Left ventricle myocardium superior (tissue), 1 donor: ENCODE measurements around the gene IFNW1. TPM values are rescaled to one million over a fixed set of nuclear protein-coding genes. Genes with fewer than 3 reads are reported as not detected.
A peak's percentile ranks its signal among the peaks of the same experiment; 100 is the strongest.
"Not testable (repeated sequence)": the region's sequence is repeated elsewhere in the genome, so short reads cannot be mapped to it uniquely, and the experiment has no call there.

ENCODE experiments used
- ATAC-seq: fragments of 200-7000 bp; cut with Tn5 transposase; one replicate; pipeline ENCODE4 v1.9.1; 2020; ENCODE audit warnings: mild to moderate bottlenecking, moderate library complexity
- DNase-seq: peaks from one replicate; pipeline ENCODE4 v3.0.0-alpha.2; 2020
- intact Hi-C: fragments of 100-400 bp; cut with micrococcal nuclease; formaldehyde crosslinking; loops from one replicate; pipeline ENCODE4 v1.11.0; 2022
- long read RNA-seq: library from polyadenylated mRNA; unstranded; transcript quantifications from one replicate; pipeline ENCODE4 v2.0.0, GENCODE V29; 2021
- total RNA-seq: library from RNA; stranded (reverse); fragmentation: NEBNext Ultra II Directional; extraction: Animal tissue kit (Norgen Biotek cat#: 25700); gene quantifications from one replicate; pipeline ENCODE4 v1.2.1, GENCODE V29; 2021
- donor health status: DM: no; HTN: yes; CAD: no; lungs with severe emphysema.

Gene IFNW1
- not detected for total RNA-seq
- long read RNA-seq: 0 reads

- intact Hi-C loops: no loop called here
- no peak for DNase-seq
- ATAC-seq: no peak
Observed at GRCh38 chr9:21141427-21141882, at the start of gene IFNW1. Gene IFNW1, minus strand, starts transcription at chr9:21141832. Its CDS starts 262 bp downstream, at chr9:21141570.

DNA sequence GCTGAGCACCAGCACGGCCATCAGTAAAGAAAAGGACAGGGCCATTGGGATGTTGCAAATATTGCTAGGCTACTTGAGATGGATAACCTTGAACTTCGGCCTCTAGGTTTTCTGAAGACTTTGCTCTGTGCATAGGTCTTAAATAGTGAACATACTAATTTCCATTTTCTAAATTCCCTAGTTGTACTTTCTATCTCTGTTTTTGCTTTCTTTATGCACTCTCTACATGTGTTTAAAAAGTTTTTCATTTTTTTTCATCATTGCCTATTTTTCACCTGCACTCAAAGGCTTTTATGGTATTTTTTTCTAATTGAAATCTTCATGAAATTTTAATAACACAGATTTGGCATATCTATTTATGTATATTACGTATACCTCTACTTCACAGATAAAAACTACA, 45.9 kb upstream of the IFNW1 start, which contains the start of gene IFNA4:
Gene IFNA4 (minus strand): TSS at position 101 of the 400 bp plus-strand sequence. CDS start 56 bp downstream, at position 45.
- ATAC-seq, DNase-seq, intact Hi-C loops: not testable (repeated sequence)

GRCh38 chr9:21182810-21183736, 41.4 kb upstream of the IFNW1 start:
- intact Hi-C loops, DNase-seq: not testable (repeated sequence)
- peak; percentile 40 for ATAC-seq

DNA sequence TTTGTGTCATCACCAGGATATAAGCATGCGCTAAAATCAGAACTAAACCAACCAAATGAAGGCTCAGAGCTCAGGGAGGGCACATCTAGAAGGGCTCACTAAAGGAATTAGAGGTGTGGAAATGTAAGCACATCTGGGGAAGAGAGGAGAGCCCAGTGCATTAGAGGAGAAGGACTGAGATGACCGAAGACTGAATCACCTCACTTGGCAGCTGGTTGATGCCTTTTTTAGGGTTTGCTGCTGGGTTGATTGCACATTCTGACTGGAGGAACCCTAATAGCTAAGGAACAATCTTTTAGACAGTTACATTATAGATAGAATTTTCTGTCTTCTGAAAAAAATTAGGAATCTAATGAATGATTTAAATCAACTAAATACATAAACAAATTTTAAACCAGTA, 33.0 kb upstream of the IFNW1 start:
- no peak for ATAC-seq
- DNase-seq: no peak
- intact Hi-C loops: no loop called here

DNA sequence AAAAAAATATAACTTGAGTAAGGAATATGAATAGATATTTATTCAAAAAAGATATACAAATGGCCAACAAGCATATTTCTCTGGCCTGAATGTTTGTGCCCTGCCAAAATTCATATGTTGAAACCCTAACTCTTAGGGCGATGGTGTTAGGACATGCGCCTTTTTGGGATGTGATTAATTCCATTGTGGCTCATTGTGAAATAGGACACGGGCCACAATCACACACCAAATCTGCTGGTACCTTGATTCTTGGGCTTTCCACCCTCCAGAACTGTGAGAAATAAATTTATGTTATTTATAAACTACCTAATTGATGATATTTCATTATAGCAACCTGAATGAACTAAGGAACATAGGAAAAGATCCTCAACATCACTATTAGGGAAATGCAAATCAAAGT, 30.5 kb upstream of the IFNW1 start:
- no peak for ATAC-seq
- intact Hi-C loops: no loop called here

GRCh38 chr9:21171351-21171750, 29.7 kb upstream of the IFNW1 start:
- no peak for DNase-seq
- no peak for ATAC-seq
- intact Hi-C loops: no loop called here

More for the DNA sequence above, 30.5 kb upstream of the IFNW1 start:
- DNase-seq: no peak

DNA sequence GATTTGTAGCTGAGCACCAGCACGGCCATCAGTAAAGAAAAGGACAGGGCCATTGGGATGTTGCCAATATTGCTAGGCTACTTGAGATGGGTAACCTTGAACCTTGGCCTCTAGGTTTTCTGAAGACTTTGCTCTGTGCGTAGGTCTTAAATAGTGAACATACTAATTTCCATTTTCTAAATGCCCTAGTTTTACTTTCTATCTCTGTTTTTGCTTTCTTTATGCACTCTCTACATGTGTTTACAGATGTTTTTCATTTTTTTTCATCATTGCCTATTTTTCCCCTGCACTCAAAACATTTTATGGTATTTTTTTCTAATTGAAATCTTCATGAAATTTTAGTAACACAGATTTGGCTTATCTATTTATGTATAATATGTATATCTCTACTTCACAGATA, 24.9 kb upstream of the IFNW1 start, which contains the start of gene IFNA21:
Gene IFNA21 (minus strand): TSS at position 101 of the 400 bp plus-strand sequence. CDS start 48 bp downstream, at position 53.
- ATAC-seq, DNase-seq, intact Hi-C loops: not testable (repeated sequence)

GRCh38 chr9:21165516-21165915, 23.9 kb upstream of the IFNW1 start:
- intact Hi-C loops: no loop called here
- no peak for ATAC-seq
- DNase-seq: no peak

- intact Hi-C loops: no loop called here
- no peak for DNase-seq
- no peak for ATAC-seq
Observed at GRCh38 chr9:21160178-21160577, 18.5 kb upstream of the IFNW1 start.

GRCh38 chr9:21155501-21155900, 13.9 kb upstream of the IFNW1 start:
- intact Hi-C loops: no loop called here
- ATAC-seq: no peak
- no peak for DNase-seq

DNA sequence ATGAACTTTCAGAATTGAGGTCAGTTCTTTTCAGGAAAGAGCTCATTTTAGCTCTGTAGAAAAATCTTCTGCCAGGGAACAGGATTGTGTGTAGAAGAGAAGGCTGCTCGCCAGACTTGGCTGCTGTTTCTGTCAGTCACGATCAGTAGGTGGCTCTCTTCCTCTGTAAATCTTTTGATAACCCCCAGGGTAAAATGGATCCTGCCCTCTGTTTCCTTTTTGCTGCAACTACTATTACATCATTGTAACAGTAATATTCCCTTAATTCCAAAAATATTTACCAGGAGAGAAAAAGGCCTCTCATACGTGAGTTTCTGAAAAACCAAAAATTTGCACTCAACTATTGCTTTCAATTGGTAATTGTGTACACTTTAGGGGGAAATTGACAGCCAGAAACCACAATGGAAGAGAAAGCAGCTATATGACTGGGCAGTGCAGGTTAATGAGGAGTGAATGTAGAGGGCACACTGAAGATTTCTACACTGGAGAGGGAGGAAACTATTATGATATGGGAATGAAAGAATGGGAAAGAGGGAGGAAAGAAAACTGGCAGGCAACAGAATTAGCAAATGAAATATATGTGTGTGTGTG, 12.5 kb upstream of the IFNW1 start:
- intact Hi-C loops: no loop called here
- no peak for DNase-seq
- peak; percentile 31 for ATAC-seq

GRCh38 chr9:21153336-21154017, 11.8 kb upstream of the IFNW1 start:
- DNase-seq (no peak), ATAC-seq (no peak)
- intact Hi-C loops: no loop called here

DNA sequence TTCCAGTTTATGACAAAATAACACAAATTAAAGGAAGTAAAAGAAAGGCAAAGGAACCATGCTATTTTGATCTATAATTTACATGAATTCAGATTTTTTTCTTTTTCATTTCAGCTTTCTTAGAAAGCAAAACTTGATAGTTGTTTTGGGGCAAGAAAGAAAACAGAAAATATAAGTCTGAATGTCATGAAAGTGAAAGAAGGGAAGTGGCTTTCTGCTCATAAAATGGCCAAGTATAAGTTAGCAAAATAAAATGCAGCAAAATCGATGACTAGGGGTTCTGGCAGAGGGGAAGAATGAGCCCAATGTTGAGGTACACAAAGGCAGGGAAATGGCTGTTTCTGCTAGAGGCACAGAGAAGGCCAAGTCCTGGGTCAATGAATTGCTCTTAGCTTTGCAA, 3.0 kb upstream of the IFNW1 start:
- DNase-seq: no peak

GRCh38 chr9:21137020-21137419, 4.6 kb downstream of the IFNW1 start:
- intact Hi-C loops: no loop called here
- DNase-seq: no peak
- ATAC-seq: no peak

More for the DNA sequence above, 3.0 kb upstream of the IFNW1 start:
- intact Hi-C loops: no loop called here
- no peak for ATAC-seq

GRCh38 chr9:21135736-21136135, 5.9 kb downstream of the IFNW1 start:
- intact Hi-C loops: no loop called here
- ATAC-seq (no peak), DNase-seq (no peak)

DNA sequence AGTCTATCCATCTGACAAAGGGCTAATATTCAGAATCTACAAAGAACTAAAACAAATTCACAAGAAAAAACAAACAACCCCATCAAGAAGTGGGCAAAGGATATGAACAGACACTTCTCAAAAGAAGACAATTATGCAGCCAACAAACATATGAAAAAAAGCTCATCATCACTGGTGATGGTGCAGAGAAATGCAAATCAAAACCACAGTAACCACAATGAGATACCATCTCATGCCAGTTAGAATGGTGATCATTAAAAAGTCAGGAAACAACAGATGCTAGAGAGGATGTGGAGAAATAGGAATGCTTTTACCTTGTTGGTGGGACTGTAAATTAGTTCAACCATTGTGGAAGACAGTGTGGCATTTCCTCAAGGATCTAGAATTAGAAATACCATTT, 13.4 kb downstream of the IFNW1 start:
- ATAC-seq, intact Hi-C loops, DNase-seq: not testable (repeated sequence)

DNA sequence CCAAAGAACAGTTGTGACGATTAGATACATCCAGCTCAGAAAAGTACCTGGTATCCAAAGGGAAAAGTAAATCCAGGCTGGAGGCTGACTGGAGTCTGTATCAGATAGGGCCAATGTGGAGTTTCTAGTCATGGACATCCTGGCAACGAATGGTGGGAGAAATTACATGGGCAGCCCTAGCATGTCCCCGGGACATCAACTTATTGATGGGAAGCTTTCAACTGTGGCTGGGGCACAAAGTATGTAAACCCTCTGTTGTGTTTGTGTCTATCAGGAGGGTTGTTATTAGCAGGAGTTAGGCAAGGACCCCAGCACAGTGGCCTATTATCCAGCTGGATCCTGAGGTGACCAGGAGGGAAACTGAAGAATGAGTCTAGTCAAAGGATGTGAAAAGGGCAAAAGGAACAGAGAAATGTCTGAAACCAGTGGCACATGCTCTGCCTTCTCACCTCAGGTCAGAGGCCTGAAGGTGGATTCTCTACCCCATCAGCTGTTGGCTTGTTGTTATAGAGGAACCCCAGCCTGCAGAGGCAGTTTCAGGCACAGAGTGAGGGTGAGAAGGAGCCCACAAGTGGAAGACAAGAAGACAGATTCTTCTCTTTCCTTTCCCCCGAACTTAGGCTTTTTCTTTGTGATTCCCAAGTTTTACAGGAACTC, 19.9 kb downstream of the IFNW1 start:
- no peak for DNase-seq
- intact Hi-C loops: no loop called here
- no peak for ATAC-seq

- intact Hi-C loops: no loop called here
- DNase-seq (no peak), ATAC-seq (no peak)
Observed at GRCh38 chr9:21121079-21121478, 20.6 kb downstream of the IFNW1 start.
